ENCODE measurements around the gene EEF1AKMT3. TPM values are rescaled to one million over a fixed set of nuclear protein-coding genes. Genes with fewer than 3 reads are reported as not detected.

Gene EEF1AKMT3
- total RNA-seq, 1 experiment from 2014 or later = 5.0 TPM

DNA sequence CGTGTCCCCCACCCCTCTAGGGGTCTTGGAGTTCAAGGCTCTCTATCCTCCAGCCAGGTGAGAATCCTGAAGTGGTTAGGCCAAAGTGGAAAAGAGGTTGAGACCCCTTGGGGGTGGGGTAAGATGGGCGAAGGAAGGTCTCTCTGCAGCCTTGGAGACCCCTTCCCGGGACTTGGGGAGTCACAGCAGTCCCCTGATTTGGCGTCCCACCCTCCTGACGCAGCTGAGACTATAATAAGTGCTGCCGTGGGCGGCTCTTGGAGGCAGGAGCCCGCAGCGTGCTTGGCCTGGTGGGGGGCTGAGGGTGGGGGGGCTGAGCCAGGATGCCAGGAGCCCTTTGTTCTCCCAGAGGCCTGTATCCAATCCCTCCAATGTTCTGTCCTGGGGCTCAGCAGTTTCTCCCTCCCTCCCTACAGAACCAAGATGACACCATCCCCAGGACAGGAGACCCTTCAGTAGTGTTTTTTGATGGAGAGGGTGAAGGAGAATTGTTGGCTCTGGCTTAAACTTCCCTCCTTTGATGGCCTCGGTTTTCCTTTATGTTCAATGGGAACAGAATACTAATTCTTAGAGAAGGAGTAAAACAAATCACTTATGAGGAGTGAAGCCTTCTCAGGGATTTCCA lies 32.4 kb upstream of the EEF1AKMT3 start:
- ChIA-PET POLR2A (no interaction called here), RAD21 (ENCODE audit: low non-redundant PET in 1 of 2, low total read pairs in 2 of 2, uncharacterized antibody in 2 of 2, unreplicated experiment in 2 of 2) (no interaction called here), CTCF (no interaction called here)
- peaks cover 10 to 26% of the 10 kb centered on the region in 2 experiments; a peak in 3 of 4 replicates for H3K4me1 ChIP-seq (ENCODE audit: control insufficient read depth in 1 of 2, insufficient read depth in 2 of 2, low read length in 2 of 2)
- no peak overlapping the region for H3K4me2 ChIP-seq (ENCODE audit: low read length)
- no peak overlapping the region for H3K27ac ChIP-seq (ENCODE audit: low read depth, low read length)
- H3K9me2 ChIP-seq (ENCODE audit: insufficient read depth) = no peaks in the 10 kb centered on the region
- no peak for ATAC-seq
- intact Hi-C loops (cut with micrococcal nuclease) = no loop called here
- H3K4me3 ChIP-seq (replicated peaks in 1 of 2; ENCODE audit: low read depth in 1 of 2, low read length in 2 of 2) = no peak overlapping the region
- no peaks in the 10 kb centered on the region for H3K27me3 ChIP-seq (ENCODE audit: insufficient read depth, low read length)
- H4K20me1 ChIP-seq (ENCODE audit: insufficient read depth) = no peaks in the 10 kb centered on the region
- no peaks in the 10 kb centered on the region for H3K79me2 ChIP-seq (ENCODE audit: insufficient read depth, low read length)
- no peaks in the 10 kb centered on the region for H3K9me3 ChIP-seq (ENCODE audit: control insufficient read depth in 1 of 2, insufficient read depth in 1 of 2, low read depth in 1 of 2, low read length in 2 of 2)
- DNase-seq (ENCODE audit: low read depth, low spot score) = no peak
- BruUV-seq (replicated peaks) = no TSS peak
- TF ChIP-seq SP1 (IDR thresholded peaks at IDR 0.05; ENCODE audit: low read depth) = no peak
- TF ChIP-seq POLR2A (IDR thresholded peaks at IDR 0.05; ENCODE audit: borderline replicate concordance, extremely low read depth, insufficient read depth, insufficient read length) = no peak
- no peak for TF ChIP-seq POLR2AphosphoS5 (IDR thresholded peaks at IDR 0.05; ENCODE audit: low read depth, low read length)
- no peak for TF ChIP-seq ZNF274 (IDR thresholded peaks at IDR 0.05; ENCODE audit: low read depth, low read length)
- TF ChIP-seq ELF1 (IDR thresholded peaks at IDR 0.05; ENCODE audit: borderline replicate concordance, low read depth) = no peak
- TF ChIP-seq, protein P1, sequence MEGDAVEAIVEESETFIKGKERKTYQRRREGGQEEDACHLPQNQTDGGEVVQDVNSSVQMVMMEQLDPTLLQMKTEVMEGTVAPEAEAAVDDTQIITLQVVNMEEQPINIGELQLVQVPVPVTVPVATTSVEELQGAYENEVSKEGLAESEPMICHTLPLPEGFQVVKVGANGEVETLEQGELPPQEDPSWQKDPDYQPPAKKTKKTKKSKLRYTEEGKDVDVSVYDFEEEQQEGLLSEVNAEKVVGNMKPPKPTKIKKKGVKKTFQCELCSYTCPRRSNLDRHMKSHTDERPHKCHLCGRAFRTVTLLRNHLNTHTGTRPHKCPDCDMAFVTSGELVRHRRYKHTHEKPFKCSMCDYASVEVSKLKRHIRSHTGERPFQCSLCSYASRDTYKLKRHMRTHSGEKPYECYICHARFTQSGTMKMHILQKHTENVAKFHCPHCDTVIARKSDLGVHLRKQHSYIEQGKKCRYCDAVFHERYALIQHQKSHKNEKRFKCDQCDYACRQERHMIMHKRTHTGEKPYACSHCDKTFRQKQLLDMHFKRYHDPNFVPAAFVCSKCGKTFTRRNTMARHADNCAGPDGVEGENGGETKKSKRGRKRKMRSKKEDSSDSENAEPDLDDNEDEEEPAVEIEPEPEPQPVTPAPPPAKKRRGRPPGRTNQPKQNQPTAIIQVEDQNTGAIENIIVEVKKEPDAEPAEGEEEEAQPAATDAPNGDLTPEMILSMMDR (IDR thresholded peaks at IDR 0.05 in 2 of 3, conservative IDR thresholded peaks at IDR 0.05 in 1 of 3; ENCODE audit: borderline replicate concordance in 1 of 3, insufficient read depth in 1 of 3, low read depth in 2 of 3, low read length in 2 of 3) = no peak
- no peak for TF ChIP-seq ZFX (IDR thresholded peaks at IDR 0.05)
- no peak for TF ChIP-seq TCF7L2 (IDR thresholded peaks at IDR 0.05; ENCODE audit: borderline replicate concordance, extremely low read depth, insufficient read depth, insufficient read length)
- TF ChIP-seq SIN3A (IDR thresholded peaks at IDR 0.05; ENCODE audit: low read depth) = no peak
- TF ChIP-seq, protein P2, sequence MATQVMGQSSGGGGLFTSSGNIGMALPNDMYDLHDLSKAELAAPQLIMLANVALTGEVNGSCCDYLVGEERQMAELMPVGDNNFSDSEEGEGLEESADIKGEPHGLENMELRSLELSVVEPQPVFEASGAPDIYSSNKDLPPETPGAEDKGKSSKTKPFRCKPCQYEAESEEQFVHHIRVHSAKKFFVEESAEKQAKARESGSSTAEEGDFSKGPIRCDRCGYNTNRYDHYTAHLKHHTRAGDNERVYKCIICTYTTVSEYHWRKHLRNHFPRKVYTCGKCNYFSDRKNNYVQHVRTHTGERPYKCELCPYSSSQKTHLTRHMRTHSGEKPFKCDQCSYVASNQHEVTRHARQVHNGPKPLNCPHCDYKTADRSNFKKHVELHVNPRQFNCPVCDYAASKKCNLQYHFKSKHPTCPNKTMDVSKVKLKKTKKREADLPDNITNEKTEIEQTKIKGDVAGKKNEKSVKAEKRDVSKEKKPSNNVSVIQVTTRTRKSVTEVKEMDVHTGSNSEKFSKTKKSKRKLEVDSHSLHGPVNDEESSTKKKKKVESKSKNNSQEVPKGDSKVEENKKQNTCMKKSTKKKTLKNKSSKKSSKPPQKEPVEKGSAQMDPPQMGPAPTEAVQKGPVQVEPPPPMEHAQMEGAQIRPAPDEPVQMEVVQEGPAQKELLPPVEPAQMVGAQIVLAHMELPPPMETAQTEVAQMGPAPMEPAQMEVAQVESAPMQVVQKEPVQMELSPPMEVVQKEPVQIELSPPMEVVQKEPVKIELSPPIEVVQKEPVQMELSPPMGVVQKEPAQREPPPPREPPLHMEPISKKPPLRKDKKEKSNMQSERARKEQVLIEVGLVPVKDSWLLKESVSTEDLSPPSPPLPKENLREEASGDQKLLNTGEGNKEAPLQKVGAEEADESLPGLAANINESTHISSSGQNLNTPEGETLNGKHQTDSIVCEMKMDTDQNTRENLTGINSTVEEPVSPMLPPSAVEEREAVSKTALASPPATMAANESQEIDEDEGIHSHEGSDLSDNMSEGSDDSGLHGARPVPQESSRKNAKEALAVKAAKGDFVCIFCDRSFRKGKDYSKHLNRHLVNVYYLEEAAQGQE (IDR thresholded peaks at IDR 0.05; ENCODE audit: low read depth) = no peak
- no peak for TF ChIP-seq JUND (IDR thresholded peaks at IDR 0.05)
- TF ChIP-seq, protein P3, sequence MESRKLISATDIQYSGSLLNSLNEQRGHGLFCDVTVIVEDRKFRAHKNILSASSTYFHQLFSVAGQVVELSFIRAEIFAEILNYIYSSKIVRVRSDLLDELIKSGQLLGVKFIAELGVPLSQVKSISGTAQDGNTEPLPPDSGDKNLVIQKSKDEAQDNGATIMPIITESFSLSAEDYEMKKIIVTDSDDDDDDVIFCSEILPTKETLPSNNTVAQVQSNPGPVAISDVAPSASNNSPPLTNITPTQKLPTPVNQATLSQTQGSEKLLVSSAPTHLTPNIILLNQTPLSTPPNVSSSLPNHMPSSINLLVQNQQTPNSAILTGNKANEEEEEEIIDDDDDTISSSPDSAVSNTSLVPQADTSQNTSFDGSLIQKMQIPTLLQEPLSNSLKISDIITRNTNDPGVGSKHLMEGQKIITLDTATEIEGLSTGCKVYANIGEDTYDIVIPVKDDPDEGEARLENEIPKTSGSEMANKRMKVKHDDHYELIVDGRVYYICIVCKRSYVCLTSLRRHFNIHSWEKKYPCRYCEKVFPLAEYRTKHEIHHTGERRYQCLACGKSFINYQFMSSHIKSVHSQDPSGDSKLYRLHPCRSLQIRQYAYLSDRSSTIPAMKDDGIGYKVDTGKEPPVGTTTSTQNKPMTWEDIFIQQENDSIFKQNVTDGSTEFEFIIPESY (IDR thresholded peaks at IDR 0.05; ENCODE audit: extremely low read depth, insufficient replicate concordance, low read length) = no peak
- TF ChIP-seq EZH2phosphoT487 (IDR thresholded peaks at IDR 0.05; ENCODE audit: borderline replicate concordance) = no peak
- TF ChIP-seq, protein P4, sequence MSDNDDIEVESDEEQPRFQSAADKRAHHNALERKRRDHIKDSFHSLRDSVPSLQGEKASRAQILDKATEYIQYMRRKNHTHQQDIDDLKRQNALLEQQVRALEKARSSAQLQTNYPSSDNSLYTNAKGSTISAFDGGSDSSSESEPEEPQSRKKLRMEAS (IDR thresholded peaks at IDR 0.05) = no peak
- TF ChIP-seq CBX3 (IDR thresholded peaks at IDR 0.05; ENCODE audit: low read depth) = no peak
- TF ChIP-seq RAD21 (IDR thresholded peaks at IDR 0.05; ENCODE audit: low read depth) = no peak
- no peak for TF ChIP-seq SRF (IDR thresholded peaks at IDR 0.05; ENCODE audit: low read depth)
- no peaks in the 10 kb centered on the region for H3K36me3 ChIP-seq (ENCODE audit: control insufficient read depth in 1 of 2, insufficient read depth in 2 of 2, low read length in 2 of 2)
- H3K9ac ChIP-seq (ENCODE audit: low read length) = no peak overlapping the region
- H2AFZ ChIP-seq (ENCODE audit: low read depth, low read length, poor library complexity, severe bottlenecking) = no peak overlapping the region

All from HCT116 (cell line).